Inflammatory macrophage treated with lipopolysaccharide for 4 hours (primary cell): ENCODE data around the gene CTSD.
A peak's percentile ranks its signal among the peaks of the same experiment; 100 is the strongest.

Experiments
- DNase-seq: peaks from one replicate; pipeline ENCODE4 v3.0.0-alpha.2; 2020

CTSD gene

GRCh38 chr11:1754376-1755150 lies 9.2 kb downstream of the CTSD start:
- no peak for DNase-seq

GRCh38 chr11:1753929-1754305 lies 9.8 kb downstream of the CTSD start:
- no peak for DNase-seq

- DNase-seq: no peak
These were observed 10.3 kb downstream of the CTSD start for GRCh38 chr11:1753229-1753928.

- DNase-seq: no peak
These were observed 10.9 kb downstream of the CTSD start for GRCh38 chr11:1752907-1753228.

GRCh38 chr11:1751999-1752906 lies 11.5 kb downstream of the CTSD start:
- DNase-seq: no peak

- DNase-seq: no peak
These were observed 12.2 kb downstream of the CTSD start for GRCh38 chr11:1751531-1751921.

GRCh38 chr11:1750840-1751530 lies 12.7 kb downstream of the CTSD start:
- DNase-seq: no peak

GRCh38 chr11:1750481-1750839 lies 13.3 kb downstream of the CTSD start, which contains the start of gene IFITM10:
IFITM10 (minus strand) TSS chr11:1750595; CDS start chr11:1750442, 153 bp downstream.
- no peak for DNase-seq

- DNase-seq: no peak
These were observed 14.1 kb downstream of the CTSD start for GRCh38 chr11:1749395-1750351.

GRCh38 chr11:1748636-1749394 lies 14.9 kb downstream of the CTSD start:
- no peak for DNase-seq

GRCh38 chr11:1747753-1748635 lies 15.7 kb downstream of the CTSD start:
- DNase-seq: no peak

- DNase-seq: no peak
These were observed 16.6 kb downstream of the CTSD start for GRCh38 chr11:1746956-1747752.

- DNase-seq: peak; percentile 33
These were observed 17.2 kb downstream of the CTSD start for GRCh38 chr11:1746511-1746931.

- no peak for DNase-seq
These were observed 17.9 kb downstream of the CTSD start for GRCh38 chr11:1745701-1746320.

- DNase-seq: no peak
These were observed 18.6 kb downstream of the CTSD start for GRCh38 chr11:1744891-1745700.

GRCh38 chr11:1744137-1744886 lies 19.4 kb downstream of the CTSD start:
- DNase-seq: no peak
